ENCODE data around the gene MAPRE3.

Gene MAPRE3

GRCh38 chr2:27006602-27007415, 36.4 kb downstream of the MAPRE3 start:
- H3K36me3 Mint-ChIP-seq, result no peaks in the 10 kb centered on the region
- ATAC-seq (replicated peaks) (no peak), DNase-seq (no peak)
- H3K4me3 Mint-ChIP-seq, result no peak overlapping the region
- H3K27me3 Mint-ChIP-seq, result peaks cover 12 to 28% of the 10 kb centered on the region in 2 donors
- no peak overlapping the region for H3K27ac Mint-ChIP-seq
- peaks cover 2 to 8% of the 10 kb centered on the region in 2 donors for H3K4me1 Mint-ChIP-seq
- H3K9me3 Mint-ChIP-seq, result no peaks in the 10 kb centered on the region

DNA sequence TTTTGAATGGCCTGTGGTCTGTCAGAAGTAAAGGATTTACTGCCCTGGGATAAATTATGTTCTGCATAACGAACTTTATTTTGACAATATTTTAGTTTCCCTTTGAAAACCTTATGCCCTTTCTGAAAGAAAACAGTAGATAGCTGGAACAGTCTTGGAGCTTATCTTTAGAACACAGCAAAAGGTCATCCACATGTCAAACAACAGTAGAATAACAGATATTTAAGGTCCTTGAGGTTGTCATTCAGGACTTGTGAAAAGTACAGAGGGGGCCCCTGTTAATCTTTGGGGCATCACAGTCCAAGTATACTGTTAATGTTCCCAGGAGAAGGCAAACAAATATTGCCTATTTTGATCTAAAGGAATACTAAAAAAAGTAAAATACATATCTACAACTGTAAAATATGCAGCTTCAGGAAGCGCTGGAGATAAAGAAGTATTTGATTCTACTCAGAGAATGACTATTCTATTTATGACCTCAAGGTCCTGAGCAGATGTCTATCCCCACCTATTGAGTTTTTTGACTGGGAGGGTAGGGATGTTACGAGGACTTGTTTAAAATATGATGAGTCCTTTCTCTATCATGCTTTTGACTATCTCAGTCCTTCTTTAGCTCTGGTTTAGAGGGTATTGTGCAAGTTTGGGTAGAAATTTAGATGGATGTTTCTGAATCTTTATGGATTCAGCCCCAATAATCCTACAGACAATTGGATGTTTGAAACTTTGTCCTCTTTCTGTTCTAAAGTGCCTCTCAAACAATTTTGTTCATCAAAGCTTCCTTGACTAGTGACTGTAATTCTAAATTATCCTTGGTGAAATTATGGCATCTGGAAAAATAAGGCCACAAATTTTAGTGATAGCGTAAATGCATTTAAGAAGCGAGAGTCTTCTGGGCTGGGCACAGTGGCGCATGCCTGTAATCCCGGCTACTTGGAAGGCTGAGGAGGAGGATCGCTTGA, 37.3 kb downstream of the MAPRE3 start:
- DNase-seq (no peak), ATAC-seq (replicated peaks) (no peak)
- no peaks in the 10 kb centered on the region for H3K9me3 Mint-ChIP-seq
- H3K27me3 Mint-ChIP-seq, result peaks cover 12 to 33% of the 10 kb centered on the region in 2 donors
- peaks cover 0 to 1% of the 10 kb centered on the region in 2 donors for H3K36me3 Mint-ChIP-seq
- H3K27ac Mint-ChIP-seq, result no peak overlapping the region
- peaks cover 2 to 8% of the 10 kb centered on the region in 2 donors for H3K4me1 Mint-ChIP-seq
- no peak overlapping the region for H3K4me3 Mint-ChIP-seq

- H3K4me1 Mint-ChIP-seq, result peaks cover 2 to 5% of the 10 kb centered on the region in 2 donors
- no peak overlapping the region for H3K27ac Mint-ChIP-seq
- H3K9me3 Mint-ChIP-seq, result no peaks in the 10 kb centered on the region
- H3K4me3 Mint-ChIP-seq, result no peak overlapping the region
- DNase-seq (no peak), ATAC-seq (replicated peaks) (no peak)
- H3K36me3 Mint-ChIP-seq, result peaks cover 0 to 1% of the 10 kb centered on the region in 2 donors
- H3K27me3 Mint-ChIP-seq, result peaks cover 10 to 31% of the 10 kb centered on the region in 2 donors
Observed at GRCh38 chr2:27008678-27009077, 38.2 kb downstream of the MAPRE3 start.

- Mint-ChIP-seq H3K4me3 (no peak overlapping the region), H3K27me3 (peaks cover 8 to 28% of the 10 kb centered on the region in 2 donors), H3K36me3 (peaks cover 0 to 1% of the 10 kb centered on the region in 2 donors), H3K4me1 (peaks cover 0 to under 1% of the 10 kb centered on the region in 2 donors), H3K9me3 (no peaks in the 10 kb centered on the region), H3K27ac (no peak overlapping the region)
- ATAC-seq (replicated peaks) (no peak), DNase-seq (no peak)
Observed at GRCh38 chr2:27009083-27009482, 38.6 kb downstream of the MAPRE3 start.

- ATAC-seq (replicated peaks), result no peak
- peaks cover 8 to 28% of the 10 kb centered on the region in 2 donors for H3K27me3 Mint-ChIP-seq
- no peak overlapping the region for H3K27ac Mint-ChIP-seq
- H3K4me3 Mint-ChIP-seq, result no peak overlapping the region
- H3K4me1 Mint-ChIP-seq, result no peaks in the 10 kb centered on the region
- no peak for DNase-seq
- peaks cover 0 to 1% of the 10 kb centered on the region in 2 donors for H3K36me3 Mint-ChIP-seq
- no peaks in the 10 kb centered on the region for H3K9me3 Mint-ChIP-seq
Observed at GRCh38 chr2:27009716-27010115, 39.3 kb downstream of the MAPRE3 start.

GRCh38 chr2:27010139-27010538, 39.7 kb downstream of the MAPRE3 start:
- Mint-ChIP-seq H3K9me3 (no peaks in the 10 kb centered on the region), H3K27ac (no peak overlapping the region), H3K27me3 (peaks cover 7 to 28% of the 10 kb centered on the region in 2 donors), H3K4me3 (no peak overlapping the region), H3K4me1 (no peaks in the 10 kb centered on the region), H3K36me3 (peaks cover 0 to 1% of the 10 kb centered on the region in 2 donors)
- DNase-seq, result no peak
- ATAC-seq (replicated peaks), result no peak

- Mint-ChIP-seq H3K36me3 (peaks cover 0 to 1% of the 10 kb centered on the region in 2 donors), H3K27me3 (peaks cover 4 to 9% of the 10 kb centered on the region in 2 donors), H3K4me3 (no peak overlapping the region), H3K4me1 (peaks cover 0 to 5% of the 10 kb centered on the region in 2 donors), H3K9me3 (no peaks in the 10 kb centered on the region), H3K27ac (no peak overlapping the region)
- DNase-seq (no peak), ATAC-seq (replicated peaks) (no peak)
Observed at GRCh38 chr2:27013738-27014137, 43.3 kb downstream of the MAPRE3 start.

- Mint-ChIP-seq H3K9me3 (no peaks in the 10 kb centered on the region), H3K4me1 (peaks cover 0 to 5% of the 10 kb centered on the region in 2 donors), H3K36me3 (peaks cover 0 to 1% of the 10 kb centered on the region in 2 donors), H3K27me3 (peaks cover 0 to 8% of the 10 kb centered on the region in 2 donors), H3K4me3 (no peak overlapping the region), H3K27ac (no peak overlapping the region)
- DNase-seq (no peak), ATAC-seq (replicated peaks) (no peak)
Observed at GRCh38 chr2:27014771-27015433, 44.5 kb downstream of the MAPRE3 start.

DNA sequence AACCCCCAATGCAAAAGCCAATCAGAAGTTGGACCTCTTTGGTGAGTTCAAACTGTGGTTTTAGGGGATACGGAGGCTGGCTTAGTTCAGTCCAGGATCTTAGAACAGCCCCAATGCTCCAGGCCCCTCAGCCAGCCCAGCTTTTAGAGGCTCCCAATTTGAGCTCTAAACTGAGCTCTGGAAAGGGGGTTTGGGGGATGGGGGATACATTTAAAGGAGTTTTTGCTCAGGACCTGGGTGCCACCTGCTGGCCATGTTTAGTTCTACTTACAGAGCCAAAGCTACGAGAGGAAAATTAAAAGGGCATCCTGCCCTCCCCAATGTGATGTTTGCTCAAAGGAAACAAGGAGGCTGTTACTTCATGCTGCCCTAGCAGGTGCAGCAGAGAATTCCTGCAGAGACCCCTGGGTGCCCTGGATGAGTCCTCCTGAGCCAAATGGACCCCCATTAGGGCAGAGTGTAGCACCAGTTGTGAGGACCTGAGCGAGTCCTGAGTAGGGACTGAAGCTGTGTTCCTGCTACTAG, 46.4 kb downstream of the MAPRE3 start:
- no peak overlapping the region for H3K27ac Mint-ChIP-seq
- H3K27me3 Mint-ChIP-seq, result peaks cover 0 to 8% of the 10 kb centered on the region in 2 donors
- DNase-seq (no peak), ATAC-seq (replicated peaks) (peak; percentile 67 to 74)
- H3K4me1 Mint-ChIP-seq, result peaks cover 0 to 5% of the 10 kb centered on the region in 2 donors
- H3K9me3 Mint-ChIP-seq, result no peaks in the 10 kb centered on the region
- H3K4me3 Mint-ChIP-seq, result no peak overlapping the region
- H3K36me3 Mint-ChIP-seq, result peaks cover 0 to 1% of the 10 kb centered on the region in 2 donors

GRCh38 chr2:27018142-27018541, 47.7 kb downstream of the MAPRE3 start:
- Mint-ChIP-seq H3K27ac (no peak overlapping the region), H3K9me3 (no peaks in the 10 kb centered on the region), H3K27me3 (no peaks in the 10 kb centered on the region), H3K4me3 (no peak overlapping the region), H3K4me1 (peaks cover 3 to 6% of the 10 kb centered on the region in 2 donors), H3K36me3 (peaks cover 0 to 3% of the 10 kb centered on the region in 2 donors)
- DNase-seq (no peak), ATAC-seq (replicated peaks) (no peak)

GRCh38 chr2:27019459-27019858, 49.0 kb downstream of the MAPRE3 start:
- no peak overlapping the region for H3K27ac Mint-ChIP-seq
- peaks cover 6 to 9% of the 10 kb centered on the region in 2 donors for H3K4me1 Mint-ChIP-seq
- peaks cover 6 to 8% of the 10 kb centered on the region in 2 donors for H3K36me3 Mint-ChIP-seq
- H3K9me3 Mint-ChIP-seq, result no peaks in the 10 kb centered on the region
- no peak for DNase-seq
- H3K27me3 Mint-ChIP-seq, result no peaks in the 10 kb centered on the region
- H3K4me3 Mint-ChIP-seq, result no peak overlapping the region
- ATAC-seq (replicated peaks), result no peak

DNA sequence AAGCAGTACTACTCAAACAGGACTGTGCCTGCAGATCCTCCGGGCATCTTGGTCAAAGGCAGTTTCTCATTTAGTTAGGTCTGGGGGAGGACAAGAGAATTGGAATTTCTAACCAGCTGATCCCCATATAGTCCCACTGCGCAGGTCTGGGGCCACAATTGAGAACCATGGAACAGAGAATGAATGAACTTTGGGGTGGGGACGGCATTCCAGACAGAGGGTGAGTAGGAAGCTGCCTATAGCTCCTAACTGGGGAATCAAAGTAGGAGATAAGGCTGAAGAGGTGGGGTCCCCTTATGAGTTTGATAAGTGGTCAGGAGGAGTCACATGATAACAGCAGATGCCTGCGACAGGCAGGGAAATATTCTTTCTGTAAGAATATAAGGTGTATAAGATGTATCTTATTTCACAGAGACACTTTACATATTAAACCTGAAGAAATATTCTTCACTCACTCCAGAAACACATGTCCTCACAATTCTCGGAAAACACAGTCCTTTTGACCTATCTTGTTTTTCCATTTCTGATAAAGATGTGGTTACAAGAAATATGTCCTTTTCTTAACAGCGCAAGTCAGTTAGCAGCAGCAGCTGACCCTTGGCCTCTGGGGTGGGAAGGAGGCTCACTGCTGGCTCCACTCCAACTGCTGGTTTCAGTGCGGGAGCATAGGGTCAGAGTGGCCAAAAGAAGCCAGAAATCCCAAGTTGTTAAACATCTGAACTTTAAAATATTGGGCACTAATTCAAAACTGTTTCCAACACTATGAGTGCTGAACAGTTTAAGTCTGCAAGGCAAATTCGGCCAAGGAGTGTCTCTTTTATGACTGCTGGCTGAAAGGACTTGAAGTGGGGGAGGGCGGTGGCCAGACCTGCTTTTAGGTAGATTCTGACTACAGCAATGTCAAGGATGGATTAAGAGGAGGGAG, 49.8 kb downstream of the MAPRE3 start:
- peaks cover 6 to 9% of the 10 kb centered on the region in 2 donors for H3K4me1 Mint-ChIP-seq
- no peaks in the 10 kb centered on the region for H3K27me3 Mint-ChIP-seq
- H3K27ac Mint-ChIP-seq, result no peak overlapping the region
- ATAC-seq (replicated peaks) (no peak), DNase-seq (no peak)
- no peak overlapping the region for H3K4me3 Mint-ChIP-seq
- H3K36me3 Mint-ChIP-seq, result peaks cover 12 to 14% of the 10 kb centered on the region in 2 donors
- no peaks in the 10 kb centered on the region for H3K9me3 Mint-ChIP-seq
